Cardiac muscle cell (in vitro differentiated cells and primary cell): ENCODE data around the gene HLX. TPM values are rescaled to one million over a fixed set of nuclear protein-coding genes. Genes with fewer than 3 reads are reported as not detected.

ENCODE experiments used
- DNase-seq, 2 donors: peaks; one replicate each; pipeline versions ENCODE4 v3.0.0 to v3.0.0-alpha.2; 2010 to 2017; ENCODE audit warnings: low read depth in 1 of 2, low spot score in 1 of 2
- H3K27ac ChIP-seq: fragments of 200-600 bp; sonication (generic); 2 replicates; pipeline ENCODE4 v1.5.1; 2016
- H3K27me3 ChIP-seq: fragments of 200-600 bp; sonication (generic); 2 replicates; pipeline ENCODE4 v1.6.0; 2016; ENCODE audit warnings: control low read depth
- H3K36me3 ChIP-seq: fragments of 200-600 bp; sonication (generic); 2 replicates; pipeline ENCODE4 v1.5.1; 2016; ENCODE audit warnings: control low read depth
- H3K4me1 ChIP-seq: fragments of 200-600 bp; sonication (generic); 2 replicates; pipeline ENCODE4 v1.8.1; 2017; ENCODE audit warnings: low read depth, mild to moderate bottlenecking, mixed run types
- H3K4me3 ChIP-seq: fragments of 200-600 bp; sonication (generic); 2 replicates; pipeline ENCODE4 v1.5.1; 2016; ENCODE audit warnings: mild to moderate bottlenecking
- H3K9me3 ChIP-seq: fragments of 200-600 bp; sonication (generic); 2 replicates; pipeline ENCODE4 v1.5.1; 2017; ENCODE audit warnings: low read depth, mild to moderate bottlenecking, control low read depth
- polyA plus RNA-seq: library from polyadenylated mRNA; unstranded; fragments of >200 nt; fragmentation: Nextera tagmentation; extraction: Ambion mirVana; gene quantifications from 2 replicates; pipeline ENCODE4 v1.2.1, GENCODE V29; 2016
- total RNA-seq: library from RNA; depleted of rRNA; stranded (reverse); fragments of >200 nt; gene quantifications from 2 replicates; pipeline ENCODE4 v1.2.3, GENCODE V29; 2016
- TF ChIP-seq, protein P1 (sequence below): IDR thresholded peaks from 2 replicates; pipeline ENCODE4 v1.5.1; 2012; ENCODE audit warnings: low read depth, mild to moderate bottlenecking, low read length

Gene HLX
- total and polyA plus RNA-seq, 2 experiments from 2014 or later = 0.15 to 4.5 TPM

DNA sequence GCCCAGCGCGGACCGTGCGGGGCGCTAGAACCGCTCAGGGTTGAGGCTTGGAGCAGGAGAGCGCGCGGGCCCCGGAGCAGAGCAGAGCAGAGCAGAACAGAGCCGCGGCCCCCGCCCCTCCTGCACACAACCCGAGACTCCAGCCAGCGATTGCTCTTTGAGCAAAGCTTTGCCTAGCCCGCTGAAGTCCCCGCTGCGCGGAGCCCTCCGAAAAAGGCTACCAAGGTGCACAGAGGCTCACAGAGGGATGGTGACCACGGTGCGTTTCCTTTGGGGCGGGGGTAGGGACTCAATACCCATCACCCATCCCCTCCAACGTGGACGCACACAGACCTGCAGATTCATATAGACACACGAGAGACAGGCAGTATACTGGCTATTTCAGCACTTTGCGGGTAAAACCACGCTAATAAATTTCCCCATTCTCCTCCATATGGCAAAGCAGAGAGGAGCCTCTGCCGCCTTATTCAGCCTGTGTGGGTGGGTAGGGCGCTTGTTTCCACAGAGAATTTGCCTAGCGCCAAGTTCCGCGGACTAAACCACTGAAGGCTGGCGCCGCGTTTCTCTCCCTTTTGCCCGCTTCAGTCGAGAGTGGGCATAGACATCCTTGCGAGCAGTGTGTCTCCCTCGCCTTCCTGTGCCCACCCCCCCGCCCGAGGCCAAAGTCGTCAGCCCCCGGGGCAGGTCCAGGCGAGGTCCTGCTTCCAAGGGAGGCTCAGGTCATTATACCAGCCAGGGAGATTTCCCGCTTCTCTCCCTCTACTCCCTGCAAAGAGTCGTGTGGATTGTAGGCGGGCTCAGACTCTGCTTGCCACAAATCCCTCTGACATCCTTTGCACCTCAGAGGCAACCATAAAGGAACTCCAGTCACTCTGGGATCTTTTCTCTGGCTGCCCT is 8.5 kb downstream of the HLX start:
- TF ChIP-seq, protein P1, sequence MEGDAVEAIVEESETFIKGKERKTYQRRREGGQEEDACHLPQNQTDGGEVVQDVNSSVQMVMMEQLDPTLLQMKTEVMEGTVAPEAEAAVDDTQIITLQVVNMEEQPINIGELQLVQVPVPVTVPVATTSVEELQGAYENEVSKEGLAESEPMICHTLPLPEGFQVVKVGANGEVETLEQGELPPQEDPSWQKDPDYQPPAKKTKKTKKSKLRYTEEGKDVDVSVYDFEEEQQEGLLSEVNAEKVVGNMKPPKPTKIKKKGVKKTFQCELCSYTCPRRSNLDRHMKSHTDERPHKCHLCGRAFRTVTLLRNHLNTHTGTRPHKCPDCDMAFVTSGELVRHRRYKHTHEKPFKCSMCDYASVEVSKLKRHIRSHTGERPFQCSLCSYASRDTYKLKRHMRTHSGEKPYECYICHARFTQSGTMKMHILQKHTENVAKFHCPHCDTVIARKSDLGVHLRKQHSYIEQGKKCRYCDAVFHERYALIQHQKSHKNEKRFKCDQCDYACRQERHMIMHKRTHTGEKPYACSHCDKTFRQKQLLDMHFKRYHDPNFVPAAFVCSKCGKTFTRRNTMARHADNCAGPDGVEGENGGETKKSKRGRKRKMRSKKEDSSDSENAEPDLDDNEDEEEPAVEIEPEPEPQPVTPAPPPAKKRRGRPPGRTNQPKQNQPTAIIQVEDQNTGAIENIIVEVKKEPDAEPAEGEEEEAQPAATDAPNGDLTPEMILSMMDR = no peak
- peaks cover 100% of the 10 kb centered on the region for H3K27me3 ChIP-seq
- H3K36me3 ChIP-seq = no peaks in the 10 kb centered on the region
- H3K9me3 ChIP-seq = no peaks in the 10 kb centered on the region
- H3K4me3 ChIP-seq = peak overlapping the region; percentile 15
- H3K27ac ChIP-seq = no peak overlapping the region
- peak in 1 of 2 donors; percentile 72 for DNase-seq
- H3K4me1 ChIP-seq = peaks cover 6% of the 10 kb centered on the region

DNA sequence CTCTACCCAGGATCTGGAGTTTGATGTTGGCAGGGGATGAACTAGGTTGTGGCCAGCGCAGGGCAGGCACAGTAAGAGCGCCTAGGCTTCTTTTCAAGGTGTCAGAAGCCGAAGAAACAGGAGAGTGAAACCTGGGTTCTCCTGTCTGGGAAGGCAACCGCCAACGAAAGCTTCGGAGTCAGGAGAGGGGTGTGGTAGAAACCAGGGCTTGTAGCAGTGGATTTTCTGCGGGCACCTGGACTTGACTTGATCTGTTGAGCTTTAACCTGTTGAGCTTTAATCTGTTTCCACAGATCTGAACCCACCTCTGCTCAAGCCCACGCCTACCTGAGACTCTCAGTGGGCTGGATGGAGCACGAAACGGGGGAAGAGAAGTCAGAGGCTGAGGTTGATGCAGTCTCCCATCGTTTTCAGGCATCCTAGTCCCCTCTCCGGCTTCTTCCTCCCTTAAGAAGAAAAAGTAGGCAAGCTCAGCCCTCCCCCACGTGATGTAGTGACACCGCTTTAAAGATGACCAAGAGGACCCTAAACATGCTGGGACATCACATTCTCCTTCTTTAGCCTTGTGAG is 9.3 kb downstream of the HLX start:
- Histone ChIP-seq H3K4me1 (peaks cover 6% of the 10 kb centered on the region), H3K27ac (no peak overlapping the region), H3K9me3 (no peaks in the 10 kb centered on the region), H3K4me3 (no peak overlapping the region), H3K36me3 (no peaks in the 10 kb centered on the region), H3K27me3 (peaks cover 100% of the 10 kb centered on the region)
- DNase-seq = no peak
- TF ChIP-seq, protein P1 = no peak

DNA sequence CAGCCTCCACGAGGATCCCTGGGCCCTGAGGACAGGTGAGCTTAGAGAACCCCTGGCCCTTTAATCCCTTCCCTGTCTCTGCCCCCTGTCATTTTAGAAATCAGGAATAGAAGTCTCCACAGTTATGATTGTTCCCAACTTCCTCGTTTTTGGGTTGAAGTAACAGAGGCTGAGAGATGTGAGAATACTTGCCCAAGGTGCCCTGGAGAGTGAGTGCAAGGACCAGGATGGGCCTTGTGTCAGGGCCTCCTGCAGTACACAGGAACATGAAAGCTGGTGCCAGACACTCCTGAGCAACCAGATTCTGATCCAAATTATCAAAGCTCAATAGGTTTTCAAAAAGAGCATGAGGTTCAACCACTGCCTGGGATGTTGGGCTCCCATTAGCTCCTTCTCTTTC is 10.1 kb downstream of the HLX start:
- peaks cover 100% of the 10 kb centered on the region for H3K27me3 ChIP-seq
- no peak for DNase-seq
- no peak overlapping the region for H3K27ac ChIP-seq
- TF ChIP-seq, protein P1 = no peak
- H3K4me1 ChIP-seq = peaks cover 6% of the 10 kb centered on the region
- H3K4me3 ChIP-seq = no peak overlapping the region
- no peaks in the 10 kb centered on the region for H3K9me3 ChIP-seq
- H3K36me3 ChIP-seq = no peaks in the 10 kb centered on the region

DNA sequence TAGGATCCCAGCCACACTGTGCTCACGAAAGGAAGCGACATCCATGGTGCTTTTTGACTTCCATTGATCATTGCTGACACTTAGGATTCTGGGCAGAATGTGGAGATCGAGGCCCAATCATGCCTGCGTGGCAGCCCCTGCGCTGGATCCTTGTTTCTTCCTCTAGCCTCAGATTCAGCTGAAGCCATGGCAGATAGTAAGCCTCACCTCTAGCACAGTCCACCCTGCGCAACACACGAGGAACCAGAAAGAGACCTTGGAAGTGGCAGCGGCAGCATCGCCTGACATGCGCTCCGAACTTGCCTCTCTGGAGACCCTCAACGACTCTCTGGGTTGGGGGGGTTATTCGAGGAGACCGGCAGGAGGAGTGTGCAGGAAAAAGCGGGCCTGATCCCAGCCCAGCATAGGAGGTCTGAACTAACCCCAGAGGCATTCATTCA is 10.6 kb downstream of the HLX start:
- H3K27me3 ChIP-seq = peaks cover 100% of the 10 kb centered on the region
- no peaks in the 10 kb centered on the region for H3K36me3 ChIP-seq
- no peak overlapping the region for H3K4me3 ChIP-seq
- TF ChIP-seq, protein P1 = no peak
- no peaks in the 10 kb centered on the region for H3K9me3 ChIP-seq
- H3K4me1 ChIP-seq = peaks cover 6% of the 10 kb centered on the region
- H3K27ac ChIP-seq = no peak overlapping the region
- no peak for DNase-seq

DNA sequence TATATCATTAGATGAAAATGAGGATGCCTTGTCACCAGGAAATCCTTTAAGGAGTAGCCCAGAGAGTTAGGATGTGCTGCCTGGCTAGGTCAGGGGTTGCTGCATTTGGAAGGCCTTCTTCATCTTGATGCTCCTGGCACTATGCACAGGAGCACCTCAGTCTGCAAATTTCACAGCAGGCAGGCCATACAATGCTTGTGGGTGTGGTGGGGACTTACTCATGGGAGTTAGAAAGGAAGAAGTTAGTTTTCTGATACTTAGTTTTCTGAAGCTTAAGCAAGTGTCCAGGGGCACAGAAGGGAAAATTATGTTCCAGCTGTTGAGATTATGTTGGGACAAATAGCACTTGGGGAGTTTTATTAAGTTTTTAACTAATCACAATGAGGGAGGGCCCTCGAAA is 11.4 kb downstream of the HLX start:
- DNase-seq = no peak
- TF ChIP-seq, protein P1 = no peak
- Histone ChIP-seq H3K27ac (no peak overlapping the region), H3K4me3 (no peak overlapping the region), H3K9me3 (no peaks in the 10 kb centered on the region), H3K4me1 (peaks cover 6% of the 10 kb centered on the region), H3K27me3 (peaks cover 100% of the 10 kb centered on the region), H3K36me3 (no peaks in the 10 kb centered on the region)
